Skeletal muscle tissue (tissue), 4 donors: Measurements from ENCODE around the gene PPARG. TPM values are rescaled to one million over a fixed set of nuclear protein-coding genes. Genes with fewer than 3 reads are reported as not detected.

Experiments
- H3K27ac ChIP-seq: one replicate; pipeline ENCODE4 v1.7.0; 2013; ENCODE audit warnings: mild to moderate bottlenecking, low read depth, low read length, inconsistent platforms
- H3K27me3 ChIP-seq, 3 donors: one replicate each; pipeline ENCODE4 v1.7.0; 2013; ENCODE audit warnings: low read length in 3 of 3; ENCODE audit not compliant: control insufficient read depth in 3 of 3, insufficient read depth in 3 of 3
- H3K36me3 ChIP-seq, 3 donors: one replicate each; pipeline ENCODE4 v1.7.0; 2013; ENCODE audit warnings: low read length in 3 of 3; ENCODE audit not compliant: control insufficient read depth in 3 of 3, insufficient read depth in 3 of 3
- H3K4me1 ChIP-seq, 3 donors: one replicate each; pipeline ENCODE4 v1.7.0; 2013; ENCODE audit warnings: low read length in 3 of 3, mild to moderate bottlenecking in 3 of 3; ENCODE audit not compliant: control insufficient read depth in 3 of 3, insufficient read depth in 3 of 3
- H3K4me3 ChIP-seq, 3 donors: one replicate each; pipeline ENCODE4 v1.7.0; 2013; ENCODE audit warnings: low read length in 3 of 3
- H3K9ac ChIP-seq, 3 donors: one replicate each; pipeline ENCODE4 v1.7.0; 2013; ENCODE audit warnings: low read length in 3 of 3, mild to moderate bottlenecking in 3 of 3, moderate library complexity in 2 of 3, low read depth in 1 of 3
- H3K9me3 ChIP-seq, 3 donors: one replicate each; pipeline ENCODE4 v1.7.0; 2013; ENCODE audit warnings: low read length in 3 of 3; ENCODE audit not compliant: control insufficient read depth in 3 of 3
- total RNA-seq: library from RNA; depleted of rRNA; stranded (reverse); fragments of >200 nt; gene quantifications from one replicate; pipeline ENCODE4 v1.2.3, GENCODE V29; 2014
- donor health status: Osteomylitis.

Gene PPARG
- total RNA-seq, 1 donor from 2014 or later = 30.3 TPM

- Histone ChIP-seq H3K9me3 (no peaks in the 10 kb centered on the region), H3K27me3 (no peaks in the 10 kb centered on the region), H3K4me3 (no peak overlapping the region), H3K9ac (no peak overlapping the region), H3K4me1 (no peaks in the 10 kb centered on the region), H3K27ac (no peak overlapping the region), H3K36me3 (no peaks in the 10 kb centered on the region)
These were observed 32.1 kb downstream of the PPARG start for GRCh38 chr3:12321015-12321414.

- H3K4me1 ChIP-seq = no peaks in the 10 kb centered on the region
- no peak overlapping the region for H3K4me3 ChIP-seq
These were observed 34.4 kb downstream of the PPARG start for GRCh38 chr3:12323237-12323636.

GRCh38 chr3:12325586-12326515, 37.0 kb downstream of the PPARG start:
- no peaks in the 10 kb centered on the region for H3K4me1 ChIP-seq
- H3K4me3 ChIP-seq = no peak overlapping the region
- H3K9me3 ChIP-seq = no peaks in the 10 kb centered on the region
- no peak overlapping the region for H3K27ac ChIP-seq
- no peaks in the 10 kb centered on the region for H3K27me3 ChIP-seq
- H3K9ac ChIP-seq = no peak overlapping the region
- H3K36me3 ChIP-seq = no peaks in the 10 kb centered on the region

More at GRCh38 chr3:12323237-12323636, 34.4 kb downstream of the PPARG start:
- no peaks in the 10 kb centered on the region for H3K27me3 ChIP-seq
- no peak overlapping the region for H3K9ac ChIP-seq
- H3K9me3 ChIP-seq = no peaks in the 10 kb centered on the region
- H3K27ac ChIP-seq = no peak overlapping the region
- H3K36me3 ChIP-seq = no peaks in the 10 kb centered on the region

GRCh38 chr3:12327021-12327420, 38.2 kb downstream of the PPARG start:
- Histone ChIP-seq H3K36me3 (no peaks in the 10 kb centered on the region), H3K27ac (no peak overlapping the region), H3K27me3 (no peaks in the 10 kb centered on the region), H3K4me1 (no peaks in the 10 kb centered on the region), H3K9me3 (no peaks in the 10 kb centered on the region), H3K9ac (no peak overlapping the region), H3K4me3 (no peak overlapping the region)

GRCh38 chr3:12328132-12328836, 39.4 kb downstream of the PPARG start:
- Histone ChIP-seq H3K9me3 (no peaks in the 10 kb centered on the region), H3K27me3 (no peaks in the 10 kb centered on the region)

GRCh38 chr3:12328837-12329462, 40.1 kb downstream of the PPARG start:
- Histone ChIP-seq H3K9ac (no peak overlapping the region), H3K9me3 (no peaks in the 10 kb centered on the region), H3K36me3 (no peaks in the 10 kb centered on the region), H3K4me3 (no peak overlapping the region), H3K4me1 (no peaks in the 10 kb centered on the region), H3K27me3 (no peaks in the 10 kb centered on the region), H3K27ac (no peak overlapping the region)

More at GRCh38 chr3:12328132-12328836, 39.4 kb downstream of the PPARG start:
- Histone ChIP-seq H3K27ac (no peak overlapping the region), H3K36me3 (no peaks in the 10 kb centered on the region), H3K9ac (no peak overlapping the region), H3K4me3 (no peak overlapping the region), H3K4me1 (no peaks in the 10 kb centered on the region)

- Histone ChIP-seq H3K4me3 (no peak overlapping the region), H3K27me3 (no peaks in the 10 kb centered on the region), H3K9me3 (no peaks in the 10 kb centered on the region), H3K4me1 (no peaks in the 10 kb centered on the region), H3K27ac (no peak overlapping the region), H3K36me3 (no peaks in the 10 kb centered on the region), H3K9ac (no peak overlapping the region)
These were observed 45.9 kb downstream of the PPARG start for GRCh38 chr3:12334786-12335185.

GRCh38 chr3:12335421-12335820, 46.6 kb downstream of the PPARG start:
- no peak overlapping the region for H3K27ac ChIP-seq
- no peaks in the 10 kb centered on the region for H3K9me3 ChIP-seq
- no peaks in the 10 kb centered on the region for H3K36me3 ChIP-seq
- no peaks in the 10 kb centered on the region for H3K4me1 ChIP-seq
- no peak overlapping the region for H3K9ac ChIP-seq
- no peak overlapping the region for H3K4me3 ChIP-seq
- no peaks in the 10 kb centered on the region for H3K27me3 ChIP-seq

- no peaks in the 10 kb centered on the region for H3K4me1 ChIP-seq
- H3K27me3 ChIP-seq = no peaks in the 10 kb centered on the region
- no peak overlapping the region for H3K4me3 ChIP-seq
- no peak overlapping the region for H3K27ac ChIP-seq
- H3K36me3 ChIP-seq = no peaks in the 10 kb centered on the region
- H3K9me3 ChIP-seq = no peaks in the 10 kb centered on the region
- no peak overlapping the region for H3K9ac ChIP-seq
These were observed 47.2 kb downstream of the PPARG start for GRCh38 chr3:12336099-12336498.
